Natural killer cell treated with Interleukin-12 subunit alpha and Interleukin-12 subunit beta and Interleukin-15 and Interleukin-18, amount 100 ng/mL, for 72 hours (primary cell): ENCODE measurements around the gene NAP1L1. TPM values are rescaled to one million over a fixed set of nuclear protein-coding genes. Genes with fewer than 3 reads are reported as not detected.
A peak's percentile ranks its signal among the peaks of the same experiment; 100 is the strongest.
"Not testable (repeated sequence)": the region's sequence is repeated elsewhere in the genome, so short reads cannot be mapped to it uniquely, and the experiment has no call there.

Source experiments
- ATAC-seq, 2 donors: fragments of 150-1000 bp; cut with Tn5 transposase in 1 of 2; sonication (Bioruptor Pico), chemical (Tn5 transposase) in 1 of 2; 2 replicates each; pipeline ENCODE4 v1.10.0; 2021
- DNase-seq: peaks from one replicate; pipeline ENCODE4 v3.0.0; 2022; ENCODE audit warnings: low spot score
- H3K27ac Mint-ChIP-seq, 2 donors: 1 replicate in 1 of 2; 2 replicates in 1 of 2; pipeline ENCODE4 v1.8.0; 2022; ENCODE audit warnings: mixed read lengths in 2 of 2, mild to moderate bottlenecking in 1 of 2, moderate library complexity in 1 of 2
- H3K27me3 Mint-ChIP-seq, 2 donors: 1 replicate in 1 of 2; 2 replicates in 1 of 2; pipeline ENCODE4 v1.8.0; 2022; ENCODE audit warnings: mixed read lengths in 2 of 2
- H3K36me3 Mint-ChIP-seq: one replicate; pipeline ENCODE4 v1.8.0; 2022; ENCODE audit warnings: mixed read lengths
- H3K4me1 Mint-ChIP-seq, 2 donors: 1 replicate in 1 of 2; 2 replicates in 1 of 2; pipeline ENCODE4 v1.8.0; 2022; ENCODE audit warnings: low read depth in 2 of 2, mixed read lengths in 2 of 2, mild to moderate bottlenecking in 1 of 2
- H3K4me3 Mint-ChIP-seq: one replicate; pipeline ENCODE4 v1.8.0; 2022; ENCODE audit warnings: mixed read lengths
- H3K9me3 Mint-ChIP-seq: 2 replicates; pipeline ENCODE4 v1.8.0; 2022; ENCODE audit warnings: mixed read lengths
- total RNA-seq, 2 donors: library from RNA; stranded (reverse); gene quantifications; one replicate each; pipeline ENCODE4 v1.2.3, GENCODE V29; 2022

NAP1L1 gene
- total RNA-seq, 2 donors from 2014 or later: 371 to 420 TPM

DNA sequence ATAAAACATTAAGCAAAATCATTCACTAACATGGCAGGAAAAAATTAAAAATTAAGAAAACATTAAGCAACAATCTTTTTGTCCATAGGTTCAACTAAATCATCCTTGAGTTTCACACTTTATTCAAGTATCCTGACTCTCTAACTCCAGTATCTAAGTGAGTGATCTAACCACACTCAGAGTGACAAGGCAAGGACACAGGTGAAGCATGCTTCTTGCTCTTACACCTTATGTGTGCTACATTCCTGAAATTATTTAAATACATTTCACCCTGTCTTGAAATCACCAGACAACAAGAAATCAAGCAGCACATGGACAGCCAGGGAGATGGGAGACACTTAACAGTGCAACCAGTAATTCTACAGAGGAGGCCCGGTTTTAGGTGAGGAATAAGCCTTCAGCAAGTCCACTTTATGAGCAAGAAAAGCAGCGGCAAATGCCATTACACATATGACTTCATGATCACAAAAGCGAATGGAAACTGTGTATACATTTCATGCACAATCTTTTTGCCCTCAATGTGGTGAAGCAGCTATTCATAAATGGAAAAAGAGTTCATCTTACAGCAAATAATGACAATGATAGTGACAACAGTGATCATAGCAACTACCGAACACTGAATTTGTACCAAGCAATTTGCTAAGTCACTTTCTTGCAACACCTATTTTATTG lies 90.3 kb downstream of the NAP1L1 start:
- H3K36me3 Mint-ChIP-seq: peaks cover 2% of the 10 kb centered on the region
- H3K4me1 Mint-ChIP-seq: peaks cover 42 to 48% of the 10 kb centered on the region in 2 donors
- peaks cover under 1% of the 10 kb centered on the region for H3K9me3 Mint-ChIP-seq
- H3K27ac Mint-ChIP-seq: peak overlapping the region; percentile 19 to 86
- ATAC-seq: peak; percentile 15 to 72
- H3K4me3 Mint-ChIP-seq: no peak overlapping the region
- no peak for DNase-seq
- peaks cover 0 to 2% of the 10 kb centered on the region in 2 donors for H3K27me3 Mint-ChIP-seq

DNA sequence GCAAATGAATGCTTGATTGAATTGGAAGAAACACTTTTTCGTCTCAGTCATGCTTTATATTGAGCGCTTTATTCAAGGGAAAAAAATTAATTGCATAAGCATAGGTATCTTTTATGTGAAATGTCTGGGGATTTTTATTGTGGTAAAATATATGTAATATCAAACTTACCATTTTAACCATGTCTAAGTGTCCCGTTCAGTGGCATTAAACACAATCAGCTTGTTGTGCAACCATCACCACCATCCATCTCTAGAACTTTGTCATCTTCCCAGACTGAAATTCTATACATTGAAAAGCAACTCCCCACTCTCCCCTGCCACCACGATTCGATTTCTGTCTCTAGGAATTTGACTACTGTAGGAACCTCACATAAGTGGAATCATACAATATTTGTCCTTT lies 92.7 kb downstream of the NAP1L1 start:
- peaks cover 6% of the 10 kb centered on the region for H3K9me3 Mint-ChIP-seq
- ATAC-seq (peak; percentile 62 to 64), DNase-seq (no peak)
- H3K36me3 Mint-ChIP-seq: peaks cover 16% of the 10 kb centered on the region
- H3K4me3 Mint-ChIP-seq: peak overlapping the region; percentile 32
- H3K27me3 Mint-ChIP-seq: peaks cover 0 to 2% of the 10 kb centered on the region in 2 donors
- peaks cover 35 to 47% of the 10 kb centered on the region in 2 donors for H3K4me1 Mint-ChIP-seq
- H3K27ac Mint-ChIP-seq: peak overlapping the region; percentile 62 to 67

DNA sequence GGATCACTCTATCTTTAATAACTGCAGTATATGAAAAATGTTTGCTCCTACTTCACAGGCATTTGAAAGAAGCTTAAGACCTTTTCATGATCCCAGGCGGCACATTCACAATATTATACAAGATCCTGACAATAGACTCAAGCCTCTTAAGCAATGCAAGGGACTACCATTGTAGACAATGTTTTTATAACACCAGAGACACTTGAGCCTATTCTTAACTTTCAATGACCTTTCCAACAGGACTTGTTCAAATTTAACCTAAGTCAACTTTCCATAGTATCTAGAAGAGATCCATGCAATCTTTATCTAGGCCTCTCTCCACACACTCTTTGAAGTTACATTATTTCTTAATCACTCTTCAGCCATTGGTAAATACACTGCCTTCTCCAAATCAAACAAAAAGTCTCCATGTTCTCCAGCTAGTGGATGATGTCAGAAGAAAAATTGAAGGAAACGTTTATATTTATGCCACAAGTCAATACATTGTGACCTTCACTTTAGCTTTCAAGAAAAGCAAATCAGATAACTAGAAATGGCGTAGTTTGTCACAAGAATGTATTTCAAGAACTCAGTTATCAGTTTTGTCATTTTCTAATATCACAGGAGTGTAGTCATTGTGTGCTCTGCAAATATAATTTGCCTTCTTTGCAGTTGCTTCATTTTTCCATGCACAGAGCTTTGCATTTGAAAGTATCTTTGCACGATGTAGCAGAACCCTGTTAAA lies 94.1 kb downstream of the NAP1L1 start:
- ATAC-seq (no peak), DNase-seq (no peak)
- Mint-ChIP-seq H3K4me3 (no peak overlapping the region), H3K27me3 (peaks cover 0 to 2% of the 10 kb centered on the region in 2 donors), H3K36me3 (peaks cover 16% of the 10 kb centered on the region), H3K27ac (no peak overlapping the region), H3K4me1 (peaks cover 28 to 37% of the 10 kb centered on the region in 2 donors), H3K9me3 (peaks cover 6% of the 10 kb centered on the region)

DNA sequence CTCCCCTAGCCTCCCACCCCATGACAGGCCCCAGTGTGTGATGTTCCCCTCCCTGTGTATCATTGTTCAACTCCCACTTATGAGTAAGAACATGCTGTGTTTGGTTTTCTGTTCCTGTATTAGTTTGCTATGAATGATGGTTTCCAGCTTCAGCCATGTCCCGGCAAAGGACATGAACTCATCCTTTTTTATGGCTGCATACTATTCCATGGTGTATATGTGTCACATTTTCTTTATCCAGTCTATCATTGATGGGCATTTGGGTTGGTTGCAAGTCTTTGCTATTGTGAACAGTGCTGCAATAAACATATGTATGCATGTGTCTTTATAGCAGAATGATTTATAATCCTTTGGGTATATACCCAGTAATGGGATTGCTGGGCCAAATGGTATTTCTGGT lies 96.8 kb downstream of the NAP1L1 start:
- H3K27me3 Mint-ChIP-seq, H3K9me3 Mint-ChIP-seq, H3K4me3 Mint-ChIP-seq, DNase-seq, ATAC-seq: not testable (repeated sequence)
- peaks cover 32 to 43% of the 10 kb centered on the region in 2 donors for H3K4me1 Mint-ChIP-seq
- peaks cover 16% of the 10 kb centered on the region for H3K36me3 Mint-ChIP-seq
- H3K27ac Mint-ChIP-seq: peak overlapping the region in 1 of 2 donors; percentile 12

Other genes with a start within 250 kb of the NAP1L1 start
- gene PHLDA1, start 52.9 kb downstream of the NAP1L1 start, total RNA-seq: 100 to 1,000 TPM in 1 of 2 donors, 10 to 100 TPM in 1; 62.0 to 153 TPM